Right atrium auricular region (tissue), 2 donors: Measurements from ENCODE around the gene BEND7. TPM values are rescaled to one million over a fixed set of nuclear protein-coding genes. Genes with fewer than 3 reads are reported as not detected.

Experiments used
- DNase-seq: peaks from one replicate; pipeline ENCODE4 v3.0.0-alpha.2; 2019; ENCODE audit warnings: low spot score
- H3K27ac ChIP-seq, 2 donors: fragments of 200-600 bp; sonication (generic); 1 replicate in 1 of 2; 2 replicates in 1 of 2; pipeline ENCODE4 v1.5.1; 2016 to 2019
- H3K27me3 ChIP-seq, 2 donors: fragments of 200-600 bp; sonication (generic); one replicate each; pipeline versions ENCODE4 v1.5.1 to v1.6.0; 2017 to 2019
- H3K36me3 ChIP-seq: fragments of 200-600 bp; sonication (generic); one replicate; pipeline ENCODE4 v1.5.1; 2016
- H3K4me1 ChIP-seq, 2 donors: fragments of 200-600 bp; sonication (generic); one replicate each; pipeline versions ENCODE4 v1.5.1 to v1.6.0; 2017 to 2019
- H3K4me3 ChIP-seq, 2 donors: fragments of 200-600 bp; sonication (generic); 1 replicate in 1 of 2; 2 replicates in 1 of 2; pipeline ENCODE4 v1.5.1; 2017 to 2019; ENCODE audit warnings: mild to moderate bottlenecking in 1 of 2, moderate library complexity in 1 of 2
- H3K9me3 ChIP-seq, 2 donors: fragments of 200-600 bp; sonication (generic); one replicate each; pipeline ENCODE4 v1.5.1; 2019
- CTCF ChIP-seq, 2 donors: fragments of 200-600 bp; sonication (generic); IDR thresholded peaks; one replicate each; pipeline ENCODE4 v1.5.1; 2019; ENCODE audit warnings: antibody characterized with exemption in 2 of 2
- total RNA-seq, 2 donors: library from RNA; depleted of rRNA; stranded (reverse); fragments of >200 nt; gene quantifications; one replicate each; pipeline ENCODE4 v1.1.0, GENCODE V29; 2016

BEND7 gene
- total RNA-seq, 2 donors from 2014 or later = 11.5 to 11.6 TPM

GRCh38 chr10:13396369-13396768, 132.4 kb downstream of the BEND7 start:
- Histone ChIP-seq H3K36me3 (no peaks in the 10 kb centered on the region), H3K4me1 (no peaks in the 10 kb centered on the region), H3K4me3 (no peak overlapping the region), H3K27me3 (no peaks in the 10 kb centered on the region), H3K27ac (no peak overlapping the region), H3K9me3 (peaks cover 0 to 6% of the 10 kb centered on the region in 2 donors)
- DNase-seq = no peak
- no peak for TF ChIP-seq CTCF (IDR thresholded peaks at IDR 0.05)

GRCh38 chr10:13395540-13395939, 133.3 kb downstream of the BEND7 start:
- Histone ChIP-seq H3K4me1 (no peaks in the 10 kb centered on the region), H3K27me3 (no peaks in the 10 kb centered on the region), H3K9me3 (peaks cover 0 to 5% of the 10 kb centered on the region in 2 donors), H3K4me3 (no peak overlapping the region), H3K27ac (no peak overlapping the region), H3K36me3 (no peaks in the 10 kb centered on the region)
- no peak for DNase-seq
- no peak for TF ChIP-seq CTCF (IDR thresholded peaks at IDR 0.05)

- H3K27me3 ChIP-seq = no peaks in the 10 kb centered on the region
- no peak for TF ChIP-seq CTCF (IDR thresholded peaks at IDR 0.05)
- H3K27ac ChIP-seq = no peak overlapping the region
- no peak for DNase-seq
- no peak overlapping the region for H3K4me3 ChIP-seq
- no peaks in the 10 kb centered on the region for H3K9me3 ChIP-seq
- H3K4me1 ChIP-seq = no peaks in the 10 kb centered on the region
- no peaks in the 10 kb centered on the region for H3K36me3 ChIP-seq
Observed at GRCh38 chr10:13393640-13394039, 135.2 kb downstream of the BEND7 start.

DNA sequence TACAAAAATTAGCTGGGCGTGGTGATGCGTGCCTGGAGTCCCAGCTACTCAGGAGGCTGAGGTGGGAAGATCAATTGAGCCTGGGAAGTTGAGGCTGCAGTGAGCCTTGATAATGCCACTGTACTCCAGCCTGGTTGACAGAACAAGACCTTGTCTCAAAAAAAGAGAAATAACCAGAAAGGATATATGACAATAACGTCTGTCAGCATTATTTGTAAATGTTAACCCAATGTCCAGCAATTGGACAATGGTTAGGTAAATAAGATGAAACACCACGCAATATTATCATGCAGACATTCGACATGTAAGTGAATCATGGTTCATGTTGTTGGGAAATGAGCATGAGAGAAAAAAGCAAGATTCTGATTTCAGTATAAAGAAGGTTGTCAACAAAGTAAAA, 136.1 kb downstream of the BEND7 start:
- Histone ChIP-seq H3K4me3 (no peak overlapping the region), H3K27me3 (no peaks in the 10 kb centered on the region), H3K9me3 (no peaks in the 10 kb centered on the region), H3K27ac (no peak overlapping the region), H3K4me1 (no peaks in the 10 kb centered on the region), H3K36me3 (no peaks in the 10 kb centered on the region)
- DNase-seq = no peak
- no peak for TF ChIP-seq CTCF (IDR thresholded peaks at IDR 0.05)

Other genes starting within 250 kb of the BEND7 start
- 10 to 100 TPM; 44.6 to 89.1 TPM for gene PHYH, start 228.9 kb downstream of the BEND7 start, total RNA-seq
- gene SEPHS1, start 180.7 kb downstream of the BEND7 start, total RNA-seq = 10 to 100 TPM; 20.7 to 22.8 TPM
- gene PRPF18, start 58.0 kb upstream of the BEND7 start, total RNA-seq = 10 to 100 TPM; 15.1 to 19.1 TPM